Cardiac muscle cell (in vitro differentiated cells and primary cell): Measurements from ENCODE around the gene ZNF45. TPM values are rescaled to one million over a fixed set of nuclear protein-coding genes. Genes with fewer than 3 reads are reported as not detected.
A peak's percentile ranks its signal among the peaks of the same experiment; 100 is the strongest.

Experiments
- DNase-seq, 2 donors: peaks; one replicate each; pipeline versions ENCODE4 v3.0.0 to v3.0.0-alpha.2; 2010 to 2017; ENCODE audit warnings: low read depth in 1 of 2, low spot score in 1 of 2
- H3K27ac ChIP-seq: fragments of 200-600 bp; sonication (generic); 2 replicates; pipeline ENCODE4 v1.5.1; 2016
- H3K27me3 ChIP-seq: fragments of 200-600 bp; sonication (generic); 2 replicates; pipeline ENCODE4 v1.6.0; 2016; ENCODE audit warnings: control low read depth
- H3K36me3 ChIP-seq: fragments of 200-600 bp; sonication (generic); 2 replicates; pipeline ENCODE4 v1.5.1; 2016; ENCODE audit warnings: control low read depth
- H3K4me1 ChIP-seq: fragments of 200-600 bp; sonication (generic); 2 replicates; pipeline ENCODE4 v1.8.1; 2017; ENCODE audit warnings: low read depth, mild to moderate bottlenecking, mixed run types
- H3K4me3 ChIP-seq: fragments of 200-600 bp; sonication (generic); 2 replicates; pipeline ENCODE4 v1.5.1; 2016; ENCODE audit warnings: mild to moderate bottlenecking
- H3K9me3 ChIP-seq: fragments of 200-600 bp; sonication (generic); 2 replicates; pipeline ENCODE4 v1.5.1; 2017; ENCODE audit warnings: low read depth, mild to moderate bottlenecking, control low read depth
- CTCF ChIP-seq: IDR thresholded peaks from 2 replicates; pipeline ENCODE4 v1.5.1; 2012; ENCODE audit warnings: low read depth, mild to moderate bottlenecking, low read length
- polyA plus RNA-seq: library from polyadenylated mRNA; unstranded; fragments of >200 nt; fragmentation: Nextera tagmentation; extraction: Ambion mirVana; gene quantifications from 2 replicates; pipeline ENCODE4 v1.2.1, GENCODE V29; 2016
- total RNA-seq: library from RNA; depleted of rRNA; stranded (reverse); fragments of >200 nt; gene quantifications from 2 replicates; pipeline ENCODE4 v1.2.3, GENCODE V29; 2016

Gene ZNF45
- total and polyA plus RNA-seq, 2 experiments from 2014 or later = 7.9 to 14.3 TPM

- Histone ChIP-seq H3K36me3 (no peaks in the 10 kb centered on the region), H3K27me3 (no peaks in the 10 kb centered on the region), H3K27ac (no peak overlapping the region), H3K4me3 (no peak overlapping the region), H3K4me1 (no peaks in the 10 kb centered on the region), H3K9me3 (no peaks in the 10 kb centered on the region)
- TF ChIP-seq CTCF = no peak
- no peak for DNase-seq
These were observed 28.3 kb downstream of the ZNF45 start for GRCh38 chr19:43906774-43907173.

- Histone ChIP-seq H3K27me3 (no peaks in the 10 kb centered on the region), H3K36me3 (no peaks in the 10 kb centered on the region), H3K9me3 (no peaks in the 10 kb centered on the region), H3K4me1 (peaks cover 2% of the 10 kb centered on the region), H3K27ac (no peak overlapping the region), H3K4me3 (no peak overlapping the region)
- no peak for DNase-seq
- no peak for TF ChIP-seq CTCF
These were observed 29.2 kb downstream of the ZNF45 start for GRCh38 chr19:43905897-43906296.

- no peak for DNase-seq
- Histone ChIP-seq H3K27me3 (no peaks in the 10 kb centered on the region), H3K27ac (no peak overlapping the region), H3K4me3 (peak overlapping the region; percentile 60), H3K36me3 (no peaks in the 10 kb centered on the region), H3K9me3 (no peaks in the 10 kb centered on the region), H3K4me1 (peaks cover 7% of the 10 kb centered on the region)
- no peak for TF ChIP-seq CTCF
These were observed 32.7 kb downstream of the ZNF45 start for GRCh38 chr19:43902399-43902798.

- Histone ChIP-seq H3K27me3 (no peaks in the 10 kb centered on the region), H3K4me3 (peak overlapping the region; percentile 60), H3K4me1 (peaks cover 7% of the 10 kb centered on the region), H3K36me3 (no peaks in the 10 kb centered on the region), H3K9me3 (no peaks in the 10 kb centered on the region), H3K27ac (no peak overlapping the region)
- no peak for TF ChIP-seq CTCF
- DNase-seq = peak; percentile 90 to 93
These were observed 33.4 kb downstream of the ZNF45 start for GRCh38 chr19:43901395-43902390.

- DNase-seq = peak in 1 of 2 donors; percentile 11
- Histone ChIP-seq H3K9me3 (no peaks in the 10 kb centered on the region), H3K27ac (no peak overlapping the region)
These were observed 39.3 kb downstream of the ZNF45 start for GRCh38 chr19:43895727-43896308.

More at GRCh38 chr19:43895727-43896308, 39.3 kb downstream of the ZNF45 start:
- H3K4me1 ChIP-seq = peaks cover 5% of the 10 kb centered on the region
- H3K27me3 ChIP-seq = no peaks in the 10 kb centered on the region
- no peak for TF ChIP-seq CTCF
- H3K36me3 ChIP-seq = no peaks in the 10 kb centered on the region
- H3K4me3 ChIP-seq = no peak overlapping the region
